Measurements from ENCODE around the gene MSLN.

The MSLN gene

DNA sequence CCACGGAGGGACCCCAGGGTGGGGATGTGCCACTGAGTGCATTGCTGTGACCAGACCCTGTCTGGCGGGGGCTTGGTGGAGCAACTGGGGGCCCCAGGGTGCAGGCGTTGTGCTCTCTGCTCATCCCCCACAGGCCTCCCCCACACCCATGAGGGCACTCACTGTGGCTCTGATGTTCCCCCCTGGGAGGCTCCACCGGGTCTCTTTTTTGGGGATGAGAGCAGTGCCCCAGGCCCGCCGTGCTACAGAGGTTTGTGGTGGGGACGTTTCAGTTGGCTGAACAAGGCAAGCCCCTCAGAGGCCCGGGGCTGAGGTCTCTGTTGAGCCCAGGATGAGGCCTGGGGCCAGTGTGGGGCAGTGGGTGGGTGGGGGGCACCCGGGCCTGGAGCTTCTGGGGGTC is 36.8 kb upstream of the MSLN start:
- DNase-seq, result no peak

DNA sequence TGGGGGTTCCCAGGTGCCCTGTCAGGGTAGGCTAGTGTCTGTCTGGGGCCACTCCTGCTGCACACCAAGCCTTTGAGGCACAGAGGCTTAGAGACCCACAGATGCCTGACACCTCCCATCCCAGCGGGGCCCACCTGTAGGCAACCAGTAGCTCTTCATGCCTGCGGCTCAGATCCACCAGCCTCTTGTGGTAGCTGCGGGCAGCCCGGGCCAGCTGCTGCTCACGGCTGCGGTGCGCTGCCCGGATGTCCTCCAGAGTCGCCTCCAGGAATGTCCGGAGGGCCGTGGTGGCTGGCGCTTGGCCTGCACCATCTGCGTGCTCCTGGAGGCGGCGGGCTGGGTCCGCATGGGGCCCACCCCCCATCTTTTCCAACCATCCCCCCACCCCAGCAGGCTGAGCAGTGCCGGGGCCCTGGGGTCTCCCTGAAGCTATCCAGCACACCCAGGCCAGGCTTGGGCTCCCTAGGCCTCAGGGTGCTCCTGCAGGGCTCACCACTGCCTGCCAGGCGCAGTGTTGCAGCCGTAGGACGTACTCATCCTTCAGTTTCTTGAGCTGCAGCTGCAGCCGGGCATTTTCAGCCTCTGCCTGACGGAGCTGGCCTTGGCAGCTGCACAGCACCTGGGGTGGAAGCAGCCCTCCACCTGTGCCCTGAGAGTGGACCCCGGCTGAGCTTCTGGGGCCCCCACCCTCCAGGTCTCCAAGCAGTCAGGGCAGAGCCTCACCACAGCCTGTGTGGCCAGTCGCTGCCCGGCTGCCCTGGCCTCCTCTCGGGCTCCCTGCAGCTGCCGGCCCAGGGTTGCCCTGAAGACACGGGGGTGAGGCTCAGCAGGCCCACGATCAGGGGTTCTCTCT is 36.1 kb upstream of the MSLN start:
- no peak for DNase-seq

DNA sequence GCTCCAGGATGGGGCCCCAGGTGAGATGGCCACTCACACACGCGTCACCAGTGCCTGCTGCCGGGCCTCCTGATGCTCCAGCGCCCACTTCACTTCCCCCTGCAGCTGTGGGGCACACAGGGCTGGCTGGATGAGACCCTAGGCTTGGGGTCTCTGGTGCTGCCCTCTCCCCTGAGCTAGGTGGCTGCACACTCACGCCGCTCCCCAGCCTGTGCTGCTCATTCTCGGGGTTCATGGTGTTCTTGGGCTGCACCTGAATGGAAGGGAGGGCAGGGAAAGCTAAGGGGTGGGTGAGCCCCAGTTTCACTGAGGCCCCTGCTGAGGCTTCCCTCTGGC is 35.5 kb upstream of the MSLN start:
- DNase-seq, result no peak

DNA sequence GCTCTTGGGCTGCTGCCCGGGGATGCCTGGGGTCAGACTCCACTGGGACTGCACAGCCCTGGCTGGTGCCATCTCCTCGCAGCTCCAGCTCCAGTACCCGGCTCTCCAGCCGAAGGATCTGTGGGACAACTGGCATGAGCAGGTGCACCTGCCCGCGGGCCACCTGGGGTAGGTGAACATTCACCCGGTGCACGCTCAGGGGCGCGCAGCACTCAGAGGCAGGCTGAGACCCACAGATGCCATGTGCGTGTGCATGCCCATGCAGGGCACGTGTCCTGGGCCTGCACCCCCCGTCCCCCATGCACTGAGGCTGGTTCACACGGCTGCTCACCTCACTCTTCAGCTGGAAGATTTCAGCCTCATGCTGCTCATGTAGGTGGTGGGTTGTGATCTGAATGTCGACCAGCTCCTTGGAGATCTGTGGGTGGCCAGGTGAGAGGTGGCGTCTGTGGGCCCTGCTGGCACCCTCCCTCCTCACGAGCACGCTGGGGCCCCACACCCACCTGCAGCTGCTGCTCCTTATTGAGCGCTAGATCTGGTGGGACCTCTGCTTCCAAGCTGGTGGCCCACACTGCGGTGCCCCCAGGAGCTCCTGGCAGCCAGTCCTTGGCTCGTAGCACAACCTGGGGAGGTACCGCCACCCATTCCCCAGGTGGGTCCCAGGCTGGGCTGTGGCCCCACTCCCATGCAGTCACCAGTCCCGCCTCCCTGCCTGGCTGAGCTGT is 34.9 kb upstream of the MSLN start:
- DNase-seq, result no peak

DNA sequence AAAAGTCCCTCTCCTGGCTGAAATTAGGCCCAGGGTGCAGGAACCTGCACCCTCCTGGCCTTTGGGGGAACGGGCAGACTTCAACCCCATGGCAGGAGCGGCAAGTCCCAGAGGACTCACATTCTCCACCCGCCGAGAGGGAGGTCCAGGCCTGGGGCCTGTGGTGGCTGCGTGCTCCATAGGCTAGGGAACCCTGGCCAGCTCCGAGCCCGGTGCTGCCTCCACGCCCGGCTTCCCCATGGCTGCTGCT is 34.4 kb upstream of the MSLN start:
- no peak for DNase-seq

DNA sequence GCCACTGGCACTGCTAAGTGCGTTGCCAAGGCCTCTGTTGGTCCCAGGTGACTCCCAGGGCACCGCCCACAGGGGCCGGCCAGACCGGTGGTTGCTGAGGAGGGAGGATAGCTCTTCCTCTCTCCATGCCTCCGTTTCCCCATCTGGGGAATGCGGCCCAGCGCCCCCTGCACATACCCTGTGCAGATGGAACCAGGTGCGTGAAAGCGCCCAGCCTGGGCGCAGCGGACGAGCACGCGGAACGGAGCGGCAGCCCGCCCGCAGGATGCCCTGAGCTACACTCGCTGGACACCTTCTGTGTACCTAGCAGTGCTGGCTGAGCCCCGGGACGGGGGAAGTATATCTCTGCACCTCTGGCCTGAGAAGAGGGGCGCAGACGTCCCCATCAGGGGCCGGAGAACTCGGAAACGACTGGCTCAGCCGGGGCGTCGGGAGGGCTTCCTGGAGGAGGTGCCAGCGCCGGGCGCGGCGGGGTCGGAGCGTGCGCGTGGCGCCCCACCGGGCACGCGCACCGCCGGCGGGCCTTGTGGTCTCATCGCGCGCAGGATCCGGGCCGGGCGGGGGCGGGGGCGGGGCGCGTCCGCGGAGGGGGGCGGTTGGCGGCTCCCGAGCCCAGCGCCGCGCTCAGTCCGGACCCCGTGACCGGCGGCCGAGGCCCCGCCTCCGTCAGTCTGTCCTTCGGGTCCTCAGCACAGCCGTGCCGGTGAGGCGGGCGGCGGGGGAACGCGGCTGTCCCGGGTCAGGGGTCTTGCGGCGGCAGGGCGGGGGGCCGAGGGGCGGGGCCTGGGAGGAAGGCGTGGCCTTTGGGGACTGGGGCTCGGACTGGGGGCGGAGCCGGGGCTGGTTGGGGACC is 33.9 kb upstream of the MSLN start, which contains the start of the genes CCDC78 and HAGHL:
Gene CCDC78, minus strand, starts transcription at position 6 of the 853 bp plus-strand sequence. CDS start 76 bp downstream, outside the sequence.
Gene HAGHL, plus strand, starts transcription at position 669 of the 853 bp plus-strand sequence. CDS start 404 bp downstream, outside the sequence.
- DNase-seq, result peak; percentile 69

DNA sequence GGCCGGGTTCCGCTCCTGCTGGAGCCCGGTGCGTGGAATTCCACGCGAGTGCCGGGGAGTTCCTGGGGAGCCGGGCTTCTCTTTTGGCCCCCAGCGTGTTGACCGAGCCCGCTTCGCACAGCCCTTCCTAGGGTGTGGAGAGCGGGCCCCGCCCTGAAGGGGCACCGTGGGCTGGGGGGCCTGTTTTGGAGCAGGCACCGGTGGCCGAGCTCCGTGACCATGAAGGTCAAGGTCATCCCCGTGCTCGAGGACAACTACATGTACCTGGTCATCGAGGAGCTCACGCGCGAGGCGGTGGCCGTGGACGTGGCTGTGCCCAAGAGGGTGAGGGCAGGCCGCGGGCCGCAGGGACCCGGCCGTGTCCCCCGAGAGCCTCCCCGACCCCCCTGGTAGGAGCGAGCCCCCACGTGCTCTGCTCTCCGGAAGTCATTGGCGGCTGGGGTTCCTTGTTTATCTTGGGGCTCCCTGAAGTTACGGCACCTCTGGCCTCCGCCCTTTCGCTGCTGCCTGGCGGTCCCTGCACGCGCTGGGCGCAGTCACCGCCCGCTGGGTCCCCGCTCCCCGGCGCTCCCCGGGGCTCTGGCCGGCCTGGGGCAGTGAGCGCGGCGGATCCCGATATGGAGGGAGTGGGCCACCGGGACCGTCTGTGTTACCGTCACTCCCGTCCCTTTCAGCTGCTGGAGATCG is 33.1 kb upstream of the MSLN start:
- no peak for DNase-seq

DNA sequence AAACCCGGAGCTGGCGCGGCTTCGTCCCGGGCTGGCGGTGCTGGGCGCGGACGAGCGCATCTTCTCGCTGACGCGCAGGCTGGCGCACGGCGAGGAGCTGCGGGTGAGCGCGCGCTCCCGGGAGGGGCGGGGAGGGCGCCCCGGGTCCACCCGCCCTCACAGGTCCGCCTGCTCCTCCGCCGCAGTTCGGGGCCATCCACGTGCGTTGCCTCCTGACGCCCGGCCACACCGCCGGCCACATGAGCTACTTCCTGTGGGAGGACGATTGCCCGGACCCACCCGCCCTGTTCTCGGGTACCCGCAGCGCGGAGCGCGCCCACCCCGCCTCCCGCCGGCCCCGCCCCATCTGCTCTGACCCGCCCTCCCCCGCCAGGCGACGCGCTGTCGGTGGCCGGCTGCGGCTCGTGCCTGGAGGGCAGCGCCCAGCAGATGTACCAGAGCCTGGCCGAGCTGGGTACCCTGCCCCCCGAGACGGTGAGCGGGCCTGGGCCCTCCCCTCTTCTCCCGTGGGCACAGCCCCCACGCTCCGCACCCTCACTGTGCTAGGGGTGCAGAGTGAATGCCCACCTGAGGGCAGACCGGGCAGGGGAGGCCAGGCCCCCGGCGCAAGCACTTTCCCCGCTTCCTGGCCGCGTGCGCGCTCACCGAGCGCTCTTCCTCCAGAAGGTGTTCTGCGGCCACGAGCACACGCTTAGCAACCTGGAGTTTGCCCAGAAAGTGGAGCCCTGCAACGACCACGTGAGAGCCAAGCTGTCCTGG is 32.2 kb upstream of the MSLN start:
- peak; percentile 74 for DNase-seq

DNA sequence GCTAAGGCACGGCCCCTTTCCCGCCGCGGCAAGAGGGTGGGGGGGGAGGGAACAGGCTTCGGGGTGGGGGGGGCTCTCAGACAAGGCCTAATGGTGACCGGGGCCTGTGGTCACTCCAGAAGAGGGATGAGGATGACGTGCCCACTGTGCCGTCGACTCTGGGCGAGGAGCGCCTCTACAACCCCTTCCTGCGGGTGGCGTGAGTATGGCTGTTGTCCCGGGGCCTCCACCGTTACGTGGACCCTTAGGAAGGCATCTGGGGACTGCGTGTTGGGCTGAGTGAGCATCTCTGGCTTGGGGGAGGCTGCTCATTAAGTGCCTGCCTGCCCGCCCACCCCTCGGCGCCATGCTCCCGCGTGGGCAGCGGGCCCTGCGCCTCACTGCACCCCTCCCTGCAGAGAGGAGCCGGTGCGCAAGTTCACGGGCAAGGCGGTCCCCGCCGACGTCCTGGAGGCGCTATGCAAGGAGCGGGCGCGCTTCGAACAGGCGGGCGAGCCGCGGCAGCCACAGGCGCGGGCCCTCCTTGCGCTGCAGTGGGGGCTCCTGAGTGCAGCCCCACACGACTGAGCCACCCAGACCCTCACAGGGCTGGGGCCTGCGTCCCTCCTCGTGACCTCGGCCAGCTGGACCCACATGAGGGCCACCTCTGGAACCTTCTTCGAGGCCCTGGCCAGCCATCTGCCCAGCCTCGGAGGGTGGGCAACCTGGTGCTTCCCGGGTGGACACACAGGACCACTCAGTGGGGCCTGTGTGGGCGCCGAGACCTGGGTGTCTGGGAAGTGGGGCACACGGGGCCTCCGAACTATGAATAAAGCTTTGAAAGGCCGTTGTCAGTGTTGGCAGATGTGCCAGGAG is 31.4 kb upstream of the MSLN start:
- no peak for DNase-seq

DNA sequence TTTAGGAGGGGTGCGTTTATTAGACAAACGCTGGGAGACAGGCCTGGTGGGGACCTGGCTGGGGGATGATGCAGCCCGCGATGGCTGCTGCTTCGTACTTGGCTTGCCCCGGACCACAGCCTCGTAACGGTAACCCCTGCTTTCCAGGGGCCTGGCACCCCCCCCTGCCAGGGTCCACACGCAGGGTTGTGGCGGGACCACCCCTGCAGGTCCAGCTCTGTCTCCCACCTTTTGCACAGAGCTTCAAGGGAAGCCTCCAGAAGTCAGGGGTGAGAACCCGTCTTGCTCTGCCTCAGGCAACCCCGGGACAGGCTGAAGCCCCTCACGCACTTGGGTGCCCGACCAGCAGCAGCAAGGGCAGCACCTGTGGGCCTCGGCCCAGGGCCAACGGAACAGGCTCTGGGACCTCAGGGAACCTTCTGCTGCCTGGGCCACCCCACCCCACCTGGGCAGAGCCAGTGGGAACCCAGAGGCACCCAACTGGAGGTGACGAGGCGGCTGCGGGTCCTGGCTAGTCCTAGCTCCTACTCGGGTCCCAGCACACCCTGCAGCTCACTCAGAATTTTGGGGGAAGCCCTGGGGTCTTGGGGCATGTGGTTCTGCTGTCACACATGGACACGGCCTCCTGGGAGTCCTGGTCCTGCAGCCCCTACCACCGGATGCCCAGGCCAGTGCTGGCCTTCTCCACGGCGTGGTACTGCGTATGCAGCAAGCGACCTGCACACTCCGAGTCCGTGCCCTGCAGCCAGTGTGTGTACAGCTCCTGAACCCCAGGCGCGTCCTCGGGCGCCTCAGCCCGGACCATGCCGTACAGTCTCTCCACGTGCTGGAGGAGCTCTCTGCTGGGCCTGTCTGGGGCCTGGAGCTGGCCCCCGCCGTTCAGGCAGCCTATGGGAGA is 30.5 kb upstream of the MSLN start:
- DNase-seq, result no peak

DNA sequence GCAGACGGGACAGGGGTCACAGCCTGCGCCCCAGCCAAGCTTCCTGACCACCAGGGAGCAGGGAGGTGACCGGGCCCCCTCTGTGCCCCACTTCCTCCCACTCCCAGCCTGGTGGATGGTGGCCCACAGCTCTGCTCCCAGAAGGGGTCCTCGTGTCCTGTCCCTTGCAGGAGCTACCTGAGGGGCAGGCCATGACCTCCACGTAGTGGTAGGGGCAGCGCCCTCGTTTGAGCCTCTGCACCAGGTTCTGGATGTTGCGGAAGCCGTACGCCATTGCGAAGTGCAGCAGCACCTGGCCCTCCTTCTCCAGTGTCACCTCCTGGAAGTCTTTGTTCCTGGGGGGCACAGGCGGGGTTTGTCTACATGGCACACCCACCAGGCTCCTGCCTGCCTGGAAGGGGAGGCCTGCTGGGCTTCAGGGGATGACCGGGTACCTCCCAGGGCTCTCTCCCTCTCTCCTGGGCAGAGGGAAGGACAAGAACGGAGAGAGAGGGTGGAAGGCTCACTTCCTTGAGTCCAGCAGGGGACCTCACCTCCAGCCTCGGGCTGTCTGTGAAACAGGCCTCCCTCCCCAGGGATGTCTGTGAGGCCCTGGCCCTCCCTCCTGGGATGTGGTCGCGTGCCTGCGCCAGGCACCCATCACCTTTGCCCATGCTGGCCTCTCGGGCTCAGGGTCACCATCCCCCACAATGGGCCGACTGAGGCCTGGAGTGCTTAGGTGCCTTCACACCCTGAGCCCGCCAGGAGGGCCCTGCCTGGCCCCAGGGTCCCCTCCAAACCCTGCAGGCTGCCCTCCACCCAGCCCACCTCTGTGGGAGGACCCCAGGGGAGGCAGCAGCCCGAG is 29.6 kb upstream of the MSLN start:
- no peak for DNase-seq

DNA sequence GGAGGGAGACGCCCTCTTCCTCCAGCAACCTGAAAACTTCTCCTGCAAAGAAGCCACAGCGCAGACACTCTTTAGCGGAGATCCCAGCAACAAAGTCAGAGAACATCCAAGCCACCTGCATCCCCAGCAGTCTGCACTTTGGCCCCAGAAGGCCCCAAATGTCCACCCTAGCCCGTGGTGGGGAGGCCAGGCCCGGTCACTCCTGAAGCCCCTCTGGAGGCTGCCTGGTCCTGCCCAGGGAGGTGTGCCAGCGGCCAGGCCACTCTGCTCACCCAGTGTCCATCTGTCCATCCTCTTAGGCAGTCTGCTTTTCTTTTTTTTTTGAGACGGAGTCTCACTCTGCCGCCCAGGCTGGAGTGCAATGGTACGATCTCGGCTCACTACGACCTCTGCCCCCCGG is 28.2 kb upstream of the MSLN start:
- DNase-seq, result no peak

DNA sequence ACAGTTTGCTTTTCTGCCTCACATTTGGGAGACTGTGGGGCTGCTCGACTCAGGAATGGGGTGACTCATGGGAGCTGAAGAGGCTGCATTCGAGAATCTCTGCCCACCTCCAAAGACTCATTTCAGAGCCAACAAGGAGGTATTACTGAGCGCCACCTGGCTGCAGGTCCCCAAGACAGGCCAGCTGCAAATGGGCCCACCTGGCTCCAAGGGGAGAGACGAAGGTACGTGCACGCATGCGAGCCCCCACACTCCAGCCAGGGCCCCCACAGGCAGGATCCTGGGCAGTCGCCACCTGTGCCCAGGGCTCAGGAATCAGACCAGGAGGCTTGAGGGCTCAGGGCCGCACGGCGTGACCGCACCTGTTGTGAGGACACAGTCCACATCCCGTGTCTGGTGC is 27.6 kb upstream of the MSLN start:
- no peak for DNase-seq

DNA sequence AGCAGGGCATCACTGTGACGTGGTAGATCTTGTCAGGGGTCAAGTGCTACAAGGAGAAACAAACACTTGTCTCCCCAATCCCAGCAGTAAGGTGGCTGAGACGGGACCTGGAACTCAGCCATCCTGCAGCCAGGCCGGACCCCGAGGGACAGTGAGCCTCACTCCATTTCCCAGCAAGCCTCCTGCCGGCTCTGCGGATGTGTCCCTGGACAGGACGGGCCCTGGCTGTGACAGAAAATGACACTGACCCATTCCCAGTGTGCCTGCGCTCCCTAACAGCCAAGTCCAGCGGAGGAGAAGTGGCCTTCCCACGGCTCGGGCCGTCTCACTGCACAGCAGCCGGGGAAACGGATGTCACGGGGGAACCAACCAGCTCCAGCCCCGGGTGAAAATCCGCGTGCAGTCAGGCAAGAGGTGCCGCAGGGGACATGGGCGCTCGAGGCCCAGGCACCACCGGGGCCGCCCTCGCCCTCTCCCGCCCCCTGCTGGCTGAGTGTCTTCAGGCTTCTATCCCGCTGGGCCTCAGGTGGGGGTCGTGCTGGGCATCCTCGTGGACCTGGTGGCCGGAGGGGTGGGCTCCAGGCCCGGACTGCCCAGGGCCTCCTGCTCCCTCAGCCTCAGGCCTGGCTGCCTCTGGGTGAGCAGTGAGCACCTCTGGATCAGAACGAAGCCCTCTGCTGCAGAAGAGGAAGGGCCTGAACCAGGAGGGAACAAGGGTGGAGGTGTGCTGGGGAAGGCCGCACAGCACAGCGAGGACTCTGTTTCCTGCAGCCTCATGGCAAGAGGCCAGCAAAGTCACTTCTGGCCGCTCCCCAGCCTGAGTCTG is 26.9 kb upstream of the MSLN start:
- no peak for DNase-seq

DNA sequence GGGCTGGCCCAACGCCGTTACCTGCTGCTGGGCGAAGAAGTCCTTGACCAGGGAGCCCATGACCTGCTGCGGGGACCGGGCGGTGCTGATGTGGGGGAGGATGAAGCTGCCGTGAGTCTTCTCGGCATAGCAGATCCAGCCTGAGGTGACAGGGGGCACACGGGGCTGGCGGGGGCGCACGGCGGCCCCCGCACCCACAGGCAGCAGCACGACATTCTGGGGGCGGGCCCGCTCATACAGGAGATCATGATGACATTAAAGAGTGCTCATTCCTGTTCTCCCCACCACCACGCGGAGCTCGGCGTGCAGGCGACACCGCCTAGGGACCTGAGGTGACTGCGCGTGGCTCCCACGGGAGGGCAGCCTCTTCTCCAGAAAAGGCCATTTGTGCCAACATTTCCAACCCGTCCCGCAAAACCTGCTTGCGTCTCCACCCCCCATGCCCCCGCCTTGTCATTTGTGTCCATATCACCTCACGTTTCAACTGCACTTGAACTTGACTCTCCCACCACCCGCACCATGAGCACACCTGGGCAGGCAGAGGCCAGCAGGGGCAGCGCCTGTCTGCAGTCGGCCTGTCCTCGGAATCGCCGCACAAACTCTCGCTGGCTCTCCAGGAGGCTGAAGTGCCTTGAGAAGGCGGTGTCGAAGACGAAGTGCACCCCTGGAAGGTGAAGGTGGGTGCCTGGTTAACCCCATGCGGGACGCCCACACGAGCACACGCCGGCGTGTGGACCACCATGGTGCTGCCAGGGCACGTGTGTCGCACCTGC is 26.1 kb upstream of the MSLN start:
- no peak for DNase-seq

DNA sequence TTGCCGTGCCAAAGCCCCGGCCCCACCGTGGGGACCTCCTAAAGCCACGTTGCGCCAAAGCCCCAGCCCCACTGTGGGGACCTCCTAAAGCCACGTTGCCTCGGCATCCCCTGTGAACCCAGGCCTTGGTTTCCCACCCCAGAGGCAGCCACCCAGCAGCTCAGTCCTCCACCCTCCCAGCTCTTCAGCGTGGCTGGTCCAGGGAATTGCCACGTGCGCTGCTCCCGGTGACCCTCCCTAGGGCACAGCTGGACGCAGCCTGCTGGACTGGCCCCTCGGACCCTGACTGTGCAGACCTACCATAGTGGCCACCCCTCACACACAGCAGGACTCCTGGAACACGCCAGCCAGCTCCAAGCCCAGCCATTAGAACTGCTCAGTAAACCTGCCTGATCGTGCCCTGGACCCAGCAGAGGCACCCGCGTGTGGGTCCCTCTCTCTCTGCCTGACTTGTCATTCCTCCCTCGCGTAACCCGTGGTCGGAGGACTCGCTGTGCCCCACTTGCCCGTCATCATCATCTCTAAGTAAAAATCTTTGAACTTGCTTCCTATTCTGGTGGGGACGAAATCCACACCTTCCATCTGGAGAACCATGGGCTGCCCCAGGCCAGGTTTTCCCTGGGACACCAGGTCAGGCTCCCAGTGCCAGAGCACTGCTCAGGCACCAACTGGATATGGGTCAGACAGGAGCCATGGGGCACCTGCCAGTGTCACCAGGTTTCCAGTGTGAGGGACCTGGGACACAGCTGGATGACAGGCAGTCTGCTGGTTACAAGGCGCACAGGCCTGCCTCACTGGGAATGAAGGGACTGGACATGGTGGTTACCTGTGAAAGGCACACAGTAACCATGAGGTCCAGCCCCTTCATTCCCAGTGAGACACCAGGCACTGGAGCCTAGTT is 25.3 kb upstream of the MSLN start:
- DNase-seq, result no peak
